ENCODE measurements around the gene VAV3.

VAV3 gene

DNA sequence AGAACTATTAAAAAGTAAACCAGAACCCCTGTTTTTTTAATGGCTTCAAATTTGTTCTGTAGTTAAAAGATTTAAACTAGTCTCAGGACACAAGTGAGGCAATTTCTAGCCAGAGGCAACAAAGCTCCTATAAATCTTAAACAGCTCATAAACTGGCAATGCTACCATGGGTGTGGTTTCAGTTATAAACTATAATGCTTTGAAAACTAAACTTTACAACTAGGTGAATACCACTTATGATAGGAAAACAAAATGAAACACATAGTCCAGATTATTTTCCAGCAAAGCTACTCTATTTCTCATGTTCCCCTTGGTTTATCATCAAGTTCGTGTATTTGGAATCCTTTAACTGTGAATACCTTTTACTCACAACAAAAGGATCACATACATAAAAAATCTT is 282.5 kb downstream of the VAV3 start:
- no peak overlapping the region for H3K18ac ChIP-seq (ENCODE audit: low read depth in 1 of 2, low read length in 2 of 2)
- no peak overlapping the region for H2BK120ac ChIP-seq (ENCODE audit: low read depth, low read length)
- no peaks in the 10 kb centered on the region for H3K36me3 ChIP-seq (ENCODE audit: control insufficient read depth in 1 of 2, insufficient read depth in 2 of 2, low read depth in 1 of 2, low read length in 2 of 2)
- H3K79me1 ChIP-seq (replicated peaks; ENCODE audit: low read length, poor library complexity, severe bottlenecking) = no peaks in the 10 kb centered on the region
- peak overlapping the region; percentile 69 for H3K27ac ChIP-seq (ENCODE audit: low read length, poor library complexity, severe bottlenecking)
- no peaks in the 10 kb centered on the region for H3K4me1 ChIP-seq (ENCODE audit: control insufficient read depth, insufficient read depth, low read depth, low read length)
- no peaks in the 10 kb centered on the region for H3K27me3 ChIP-seq (ENCODE audit: control insufficient read depth in 1 of 2, insufficient read depth in 1 of 2, low read length in 2 of 2)
- H3K4me2 ChIP-seq (ENCODE audit: low read length, poor library complexity, severe bottlenecking) = no peak overlapping the region
- no CpG with 5 or more reads among the region's 1 CpG for WGBS
- no peak overlapping the region for H3K4me3 ChIP-seq (ENCODE audit: insufficient read depth in 1 of 2, low read depth in 1 of 2, low read length in 2 of 2)
- no peak overlapping the region for H2BK15ac ChIP-seq (ENCODE audit: low read depth, poor library complexity, severe bottlenecking)
- no peak overlapping the region for H2BK12ac ChIP-seq (ENCODE audit: low read length in 2 of 2)
- no peak overlapping the region for H2AFZ ChIP-seq (ENCODE audit: low read depth, low read length)
- H2AK5ac ChIP-seq (ENCODE audit: low read length, severe bottlenecking) = no peak overlapping the region
- no peak for DNase-seq
- no peak overlapping the region for H3K9ac ChIP-seq (ENCODE audit: low read length)
- no peak overlapping the region for H3K4ac ChIP-seq (ENCODE audit: low read depth in 1 of 2, low read length in 2 of 2)
- no peak overlapping the region for H3K23ac ChIP-seq (ENCODE audit: low read length in 2 of 2)
- no peak overlapping the region for H2BK5ac ChIP-seq (ENCODE audit: low read depth, low read length, poor library complexity, severe bottlenecking)
- no peaks in the 10 kb centered on the region for H3K9me3 ChIP-seq (ENCODE audit: control insufficient read depth, low read length)
- no peak overlapping the region for H3K14ac ChIP-seq (ENCODE audit: low read length in 2 of 2)
- no peak overlapping the region for H4K8ac ChIP-seq (ENCODE audit: low read length)
- H4K91ac ChIP-seq (ENCODE audit: low read length) = no peak overlapping the region

DNA sequence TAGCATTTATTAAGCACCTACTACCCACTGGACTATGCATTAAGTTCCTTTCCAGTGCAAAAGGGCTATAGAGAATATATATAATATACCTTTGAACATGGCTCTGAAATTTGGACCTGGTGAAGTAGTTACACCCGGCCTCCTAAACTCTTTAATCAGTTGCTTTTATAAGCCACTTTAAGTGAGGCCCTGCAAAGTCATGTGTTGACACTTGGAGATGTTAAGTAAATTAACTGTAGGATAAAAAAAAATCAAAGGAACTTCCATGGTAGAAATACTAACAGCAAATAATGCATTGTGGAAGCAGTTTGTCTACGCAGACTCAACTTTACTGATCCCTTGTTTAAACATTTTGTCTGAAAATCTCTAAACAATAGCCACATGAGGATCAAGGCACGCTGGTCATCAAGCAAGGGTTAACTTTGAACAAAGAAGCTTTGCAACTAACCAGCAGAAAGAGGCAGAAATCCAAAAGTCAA is 283.9 kb downstream of the VAV3 start:
- H3K4me1 ChIP-seq (ENCODE audit: control insufficient read depth, insufficient read depth, low read depth, low read length) = no peaks in the 10 kb centered on the region
- no peak overlapping the region for H2BK120ac ChIP-seq (ENCODE audit: low read depth, low read length)
- no peak overlapping the region for H2BK12ac ChIP-seq (ENCODE audit: low read length in 2 of 2)
- no peak overlapping the region for H2AK5ac ChIP-seq (ENCODE audit: low read length, severe bottlenecking)
- no peak overlapping the region for H3K4me3 ChIP-seq (ENCODE audit: insufficient read depth in 1 of 2, low read depth in 1 of 2, low read length in 2 of 2)
- no peak overlapping the region for H3K14ac ChIP-seq (ENCODE audit: low read length in 2 of 2)
- H4K8ac ChIP-seq (ENCODE audit: low read length) = no peak overlapping the region
- no peak overlapping the region for H4K91ac ChIP-seq (ENCODE audit: low read length)
- no peak overlapping the region for H3K4me2 ChIP-seq (ENCODE audit: low read length, poor library complexity, severe bottlenecking)
- no peak overlapping the region for H3K27ac ChIP-seq (ENCODE audit: low read length, poor library complexity, severe bottlenecking)
- no peak overlapping the region for H2BK15ac ChIP-seq (ENCODE audit: low read depth, poor library complexity, severe bottlenecking)
- no peak overlapping the region for H2BK5ac ChIP-seq (ENCODE audit: low read depth, low read length, poor library complexity, severe bottlenecking)
- no peak for DNase-seq
- H3K27me3 ChIP-seq (ENCODE audit: control insufficient read depth in 1 of 2, insufficient read depth in 1 of 2, low read length in 2 of 2) = no peaks in the 10 kb centered on the region
- H3K18ac ChIP-seq (ENCODE audit: low read depth in 1 of 2, low read length in 2 of 2) = no peak overlapping the region
- H3K4ac ChIP-seq (ENCODE audit: low read depth in 1 of 2, low read length in 2 of 2) = no peak overlapping the region
- no peaks in the 10 kb centered on the region for H3K9me3 ChIP-seq (ENCODE audit: control insufficient read depth, low read length)
- no peak overlapping the region for H2AFZ ChIP-seq (ENCODE audit: low read depth, low read length)
- no peaks in the 10 kb centered on the region for H3K36me3 ChIP-seq (ENCODE audit: control insufficient read depth in 1 of 2, insufficient read depth in 2 of 2, low read depth in 1 of 2, low read length in 2 of 2)
- no peak overlapping the region for H3K23ac ChIP-seq (ENCODE audit: low read length in 2 of 2)
- no peaks in the 10 kb centered on the region for H3K79me1 ChIP-seq (replicated peaks; ENCODE audit: low read length, poor library complexity, severe bottlenecking)
- H3K9ac ChIP-seq (ENCODE audit: low read length) = no peak overlapping the region
- WGBS = 78% methylated on average over 2 of the region's 3 CpGs

DNA sequence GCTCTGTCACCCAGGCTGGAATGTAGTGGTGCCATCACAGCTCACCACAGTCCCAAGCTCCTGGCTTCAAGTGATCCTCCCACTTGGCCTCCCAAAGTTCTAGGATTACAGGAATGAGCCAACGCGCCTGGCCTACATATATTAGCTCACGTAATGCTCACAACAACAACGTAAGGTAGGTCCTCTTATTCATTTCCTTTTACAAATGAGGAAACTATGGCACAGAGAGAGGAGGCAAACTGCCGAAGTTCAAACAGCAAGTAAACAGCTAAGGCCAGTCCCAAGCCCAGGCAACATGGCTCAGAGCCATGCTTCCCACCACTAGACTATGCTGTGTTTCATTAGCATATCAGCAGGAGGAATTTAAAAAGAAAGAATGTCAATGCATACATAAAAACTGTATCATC is 284.4 kb downstream of the VAV3 start:
- H3K4me2 ChIP-seq (ENCODE audit: low read length, poor library complexity, severe bottlenecking) = no peak overlapping the region
- H3K23ac ChIP-seq (ENCODE audit: low read length in 2 of 2) = no peak overlapping the region
- H2BK5ac ChIP-seq (ENCODE audit: low read depth, low read length, poor library complexity, severe bottlenecking) = no peak overlapping the region
- no peaks in the 10 kb centered on the region for H3K36me3 ChIP-seq (ENCODE audit: control insufficient read depth in 1 of 2, insufficient read depth in 2 of 2, low read depth in 1 of 2, low read length in 2 of 2)
- H4K91ac ChIP-seq (ENCODE audit: low read length) = no peak overlapping the region
- H2BK12ac ChIP-seq (ENCODE audit: low read length in 2 of 2) = no peak overlapping the region
- H2BK15ac ChIP-seq (ENCODE audit: low read depth, poor library complexity, severe bottlenecking) = no peak overlapping the region
- no peak overlapping the region for H2AFZ ChIP-seq (ENCODE audit: low read depth, low read length)
- no peak overlapping the region for H3K4ac ChIP-seq (ENCODE audit: low read depth in 1 of 2, low read length in 2 of 2)
- H4K8ac ChIP-seq (ENCODE audit: low read length) = no peak overlapping the region
- peaks cover 2% of the 10 kb centered on the region for H3K9me3 ChIP-seq (ENCODE audit: control insufficient read depth, low read length)
- H3K4me1 ChIP-seq (ENCODE audit: control insufficient read depth, insufficient read depth, low read depth, low read length) = no peaks in the 10 kb centered on the region
- H3K14ac ChIP-seq (ENCODE audit: low read length in 2 of 2) = no peak overlapping the region
- H3K9ac ChIP-seq (ENCODE audit: low read length) = no peak overlapping the region
- H3K27me3 ChIP-seq (ENCODE audit: control insufficient read depth in 1 of 2, insufficient read depth in 1 of 2, low read length in 2 of 2) = no peaks in the 10 kb centered on the region
- 92% methylated on average over 5 of the region's 5 CpGs for WGBS
- no peak for DNase-seq
- no peak overlapping the region for H2BK120ac ChIP-seq (ENCODE audit: low read depth, low read length)
- no peak overlapping the region for H2AK5ac ChIP-seq (ENCODE audit: low read length, severe bottlenecking)
- no peaks in the 10 kb centered on the region for H3K79me1 ChIP-seq (replicated peaks; ENCODE audit: low read length, poor library complexity, severe bottlenecking)
- no peak overlapping the region for H3K27ac ChIP-seq (ENCODE audit: low read length, poor library complexity, severe bottlenecking)
- H3K4me3 ChIP-seq (ENCODE audit: insufficient read depth in 1 of 2, low read depth in 1 of 2, low read length in 2 of 2) = no peak overlapping the region
- H3K18ac ChIP-seq (ENCODE audit: low read depth in 1 of 2, low read length in 2 of 2) = no peak overlapping the region

DNA sequence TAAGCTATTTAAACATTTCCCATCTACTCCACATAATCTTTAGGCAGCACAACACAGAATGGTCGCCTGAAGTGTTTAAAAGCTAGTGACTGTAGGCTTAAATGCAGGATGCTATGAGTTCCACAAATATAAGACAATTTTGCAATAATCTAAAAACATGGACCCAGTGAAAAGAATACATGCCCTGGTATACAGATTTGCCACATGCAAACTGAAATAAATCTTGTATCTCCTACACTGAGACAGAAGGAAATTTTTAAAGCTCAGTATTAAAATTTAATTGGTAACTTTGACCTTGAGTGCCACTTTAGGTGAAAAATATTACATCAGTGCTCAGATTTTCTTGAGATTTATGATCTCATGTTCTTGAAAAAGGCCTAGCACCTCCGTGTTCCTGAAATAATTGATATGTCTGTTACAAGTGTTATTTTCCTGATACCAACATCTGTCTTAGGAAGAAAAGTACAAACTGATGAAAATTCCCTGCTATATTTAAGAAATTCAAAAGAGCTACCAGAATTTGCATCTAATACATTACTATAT is 285.5 kb downstream of the VAV3 start:
- Histone ChIP-seq H2AK5ac (ENCODE audit: low read length, severe bottlenecking) (no peak overlapping the region), H3K23ac (ENCODE audit: low read length in 2 of 2) (no peak overlapping the region), H3K27me3 (ENCODE audit: control insufficient read depth in 1 of 2, insufficient read depth in 1 of 2, low read length in 2 of 2) (no peaks in the 10 kb centered on the region), H3K4me2 (ENCODE audit: low read length, poor library complexity, severe bottlenecking) (no peak overlapping the region), H3K4ac (ENCODE audit: low read depth in 1 of 2, low read length in 2 of 2) (no peak overlapping the region), H3K27ac (ENCODE audit: low read length, poor library complexity, severe bottlenecking) (no peak overlapping the region), H3K18ac (ENCODE audit: low read depth in 1 of 2, low read length in 2 of 2) (no peak overlapping the region), H3K14ac (ENCODE audit: low read length in 2 of 2) (no peak overlapping the region), H2BK12ac (ENCODE audit: low read length in 2 of 2) (no peak overlapping the region), H4K91ac (ENCODE audit: low read length) (no peak overlapping the region), H2BK5ac (ENCODE audit: low read depth, low read length, poor library complexity, severe bottlenecking) (no peak overlapping the region), H2AFZ (ENCODE audit: low read depth, low read length) (no peak overlapping the region), H2BK15ac (ENCODE audit: low read depth, poor library complexity, severe bottlenecking) (no peak overlapping the region), H3K79me1 (replicated peaks; ENCODE audit: low read length, poor library complexity, severe bottlenecking) (no peaks in the 10 kb centered on the region), H2BK120ac (ENCODE audit: low read depth, low read length) (no peak overlapping the region), H3K4me1 (ENCODE audit: control insufficient read depth, insufficient read depth, low read depth, low read length) (no peaks in the 10 kb centered on the region), H3K36me3 (ENCODE audit: control insufficient read depth in 1 of 2, insufficient read depth in 2 of 2, low read depth in 1 of 2, low read length in 2 of 2) (no peaks in the 10 kb centered on the region), H4K8ac (ENCODE audit: low read length) (no peak overlapping the region), H3K9ac (ENCODE audit: low read length) (no peak overlapping the region), H3K4me3 (ENCODE audit: insufficient read depth in 1 of 2, low read depth in 1 of 2, low read length in 2 of 2) (no peak overlapping the region), H3K9me3 (ENCODE audit: control insufficient read depth, low read length) (peaks cover 12% of the 10 kb centered on the region)
- DNase-seq = no peak
- WGBS = no CpG with 5 or more reads among the region's 2 CpGs

Measured in mesenchymal stem cell (in vitro differentiated cells and primary cell).